H1 (cell line): Measurements from ENCODE around the gene ADCY7. TPM values are rescaled to one million over a fixed set of nuclear protein-coding genes. Genes with fewer than 3 reads are reported as not detected.

Source experiments
- CTCF ChIA-PET: fragments of 300-600 bp; sonication (Branson Sonifier 250); formaldehyde crosslinking; loops from one replicate; lab custom pipeline; 2021; ENCODE audit not compliant: partially characterized antibody; lab: Charles Lee
- POLR2A ChIA-PET: fragments of 300-600 bp; sonication (Branson Sonifier 250); formaldehyde crosslinking; loops from one replicate; lab custom pipeline; 2021; ENCODE audit warnings: inconsistent platforms; ENCODE audit not compliant: partially characterized antibody; lab: Charles Lee
- DNase-seq, 2 experiments: peaks; one replicate each; pipeline versions ENCODE4 v3.0.0 to v3.0.0-alpha.2; 2010 to 2022; ENCODE audit warnings: low spot score in 2 of 2, low read depth in 1 of 2, mixed read lengths in 1 of 2
- FAIRE-seq: peaks from 2 replicates; lab custom pipeline; 2011; peaks lifted over from hg19 to GRCh38; lab: Jason Lieb, UNC
- H2AFZ ChIP-seq: 2 replicates; pipeline ENCODE4 v1.8.1; 2012; ENCODE audit warnings: low read length, inconsistent platforms
- H2AK5ac ChIP-seq: 2 replicates; pipeline ENCODE4 v1.6.1; 2013; ENCODE audit warnings: low read depth, low read length
- H2BK120ac ChIP-seq: replicated peaks from 2 replicates; pipeline ENCODE3; 2013; ENCODE audit warnings: low read depth, low read length, inconsistent platforms
- H2BK12ac ChIP-seq: 2 replicates; pipeline ENCODE4 v1.6.1; 2013; ENCODE audit warnings: low read depth, low read length
- H2BK15ac ChIP-seq: 2 replicates; pipeline ENCODE4 v1.6.1; 2013; ENCODE audit warnings: low read length
- H2BK20ac ChIP-seq: 2 replicates; pipeline ENCODE4 v1.6.1; 2013; ENCODE audit warnings: low read length
- H2BK5ac ChIP-seq: 2 replicates; pipeline ENCODE4 v1.6.1; 2013; ENCODE audit warnings: low read depth, low read length
- H3K14ac ChIP-seq: 2 replicates; pipeline ENCODE4 v1.6.1; 2013; ENCODE audit warnings: inconsistent platforms; ENCODE audit not compliant: insufficient read length
- H3K18ac ChIP-seq: 2 replicates; pipeline ENCODE4 v1.6.1; 2013; ENCODE audit warnings: low read length; ENCODE audit errors: extremely low read depth
- H3K23ac ChIP-seq: 2 replicates; pipeline ENCODE4 v1.6.1; 2013; ENCODE audit warnings: inconsistent platforms; ENCODE audit not compliant: insufficient read length
- H3K23me2 ChIP-seq: 2 replicates; pipeline ENCODE4 v1.6.1; 2013; ENCODE audit warnings: low read depth, low read length
- H3K27ac ChIP-seq: 2 replicates; pipeline ENCODE4 v1.6.1; 2011; ENCODE audit warnings: low read depth, low read length, inconsistent platforms
- H3K27me3 ChIP-seq, 4 experiments: replicated peaks in 1 of 4; 1 replicate in 1 of 4; 2 replicates in 3 of 4; pipeline versions ENCODE4 v1.6.1 to v1.8.1; 2011 to 2013; ENCODE audit warnings: low read length in 3 of 4, mild to moderate bottlenecking in 3 of 4, inconsistent platforms in 2 of 4, mixed read lengths in 2 of 4, moderate library complexity in 1 of 4; ENCODE audit not compliant: control insufficient read depth in 3 of 4, insufficient read depth in 3 of 4; ENCODE audit errors: extremely low read depth in 1 of 4
- H3K36me3 ChIP-seq, 4 experiments: 2 replicates each; pipeline versions ENCODE4 v1.6.1 to v1.8.1; 2011 to 2013; ENCODE audit warnings: mild to moderate bottlenecking in 4 of 4, low read length in 3 of 4, moderate library complexity in 2 of 4, control low read depth in 1 of 4, inconsistent platforms in 1 of 4; ENCODE audit not compliant: insufficient read depth in 4 of 4, control insufficient read depth in 2 of 4
- H3K4ac ChIP-seq: replicated peaks from 2 replicates; pipeline ENCODE3; 2013; ENCODE audit warnings: low read length, low read depth, mixed read lengths, inconsistent platforms; ENCODE audit not compliant: insufficient read length
- H3K4me1 ChIP-seq, 4 experiments: replicated peaks in 1 of 4; 1 replicate in 1 of 4; 2 replicates in 3 of 4; pipeline versions ENCODE4 v1.6.1 to v1.8.1; 2011 to 2013; ENCODE audit warnings: low read length in 3 of 4, inconsistent platforms in 2 of 4, mixed read lengths in 1 of 4; ENCODE audit not compliant: insufficient read depth in 4 of 4, control insufficient read depth in 3 of 4
- H3K4me2 ChIP-seq, 2 experiments: 2 replicates each; pipeline versions ENCODE4 v1.6.1 to v1.8.1; 2011 to 2013; ENCODE audit warnings: low read depth in 2 of 2, low read length in 2 of 2, control low read depth in 1 of 2, inconsistent platforms in 1 of 2, mild to moderate bottlenecking in 1 of 2; ENCODE audit not compliant: insufficient read depth in 1 of 2
- H3K4me3 ChIP-seq, 4 experiments: fragments of 200-600, 300-600 bp in 1 of 4; sonication (generic), shearing (Covaris generic), sonication (Bioruptor Twin) in 1 of 4; 2 replicates each; pipeline versions ENCODE4 v1.5.1 to v1.8.1; 2011 to 2016; ENCODE audit warnings: low read length in 4 of 4, low read depth in 3 of 4, control low read depth in 2 of 4, inconsistent platforms in 2 of 4, mild to moderate bottlenecking in 2 of 4, mixed read lengths in 1 of 4, moderate library complexity in 1 of 4; ENCODE audit not compliant: insufficient read depth in 2 of 4; ENCODE audit errors: extremely low read depth in 1 of 4
- H3K56ac ChIP-seq: replicated peaks from 2 replicates; pipeline ENCODE3; 2013; ENCODE audit warnings: low read depth, mild to moderate bottlenecking, mixed read lengths, low read length, inconsistent platforms; ENCODE audit not compliant: insufficient read length
- H3K79me1 ChIP-seq: 2 replicates; pipeline ENCODE4 v1.6.1; 2013; ENCODE audit warnings: low read depth, low read length, control low read depth
- H3K79me2 ChIP-seq, 2 experiments: 2 replicates each; pipeline versions ENCODE4 v1.6.1 to v1.8.1; 2012 to 2013; ENCODE audit warnings: low read length in 2 of 2, mild to moderate bottlenecking in 2 of 2, inconsistent platforms in 1 of 2; ENCODE audit not compliant: insufficient read depth in 2 of 2, control insufficient read depth in 1 of 2
- H3K9ac ChIP-seq, 4 experiments: replicated peaks in 1 of 4; 1 replicate in 1 of 4; 2 replicates in 3 of 4; pipeline versions ENCODE4 v1.6.1 to v1.8.1; 2011 to 2013; ENCODE audit warnings: low read depth in 3 of 4, low read length in 3 of 4, control low read depth in 2 of 4, mild to moderate bottlenecking in 2 of 4, moderate library complexity in 2 of 4, inconsistent platforms in 1 of 4; ENCODE audit errors: extremely low read depth in 1 of 4
- H3K9me3 ChIP-seq, 2 experiments: 2 replicates each; pipeline versions ENCODE4 v1.6.1 to v1.8.1; 2012 to 2013; ENCODE audit warnings: mild to moderate bottlenecking in 2 of 2, moderate library complexity in 2 of 2, control low read depth in 1 of 2, inconsistent platforms in 1 of 2, low read depth in 1 of 2, low read length in 1 of 2, mixed read lengths in 1 of 2; ENCODE audit not compliant: insufficient read depth in 2 of 2
- H4K20me1 ChIP-seq, 2 experiments: replicated peaks in 1 of 2; 2 replicates each; pipeline versions ENCODE3 to v1.8.1; 2011 to 2013; ENCODE audit warnings: inconsistent platforms in 2 of 2, low read length in 2 of 2, mild to moderate bottlenecking in 1 of 2; ENCODE audit not compliant: insufficient read depth in 2 of 2, control insufficient read depth in 1 of 2
- H4K5ac ChIP-seq: 2 replicates; pipeline ENCODE4 v1.6.1; 2013; ENCODE audit warnings: low read length, low read depth, mixed read lengths, inconsistent platforms; ENCODE audit not compliant: insufficient read length
- H4K8ac ChIP-seq: 2 replicates; pipeline ENCODE4 v1.8.0; 2013; ENCODE audit warnings: mild to moderate bottlenecking, moderate library complexity, low read length, inconsistent platforms; ENCODE audit not compliant: insufficient read depth; ENCODE audit errors: extremely low read depth
- H4K91ac ChIP-seq: replicated peaks from 2 replicates; pipeline ENCODE3; 2013; ENCODE audit warnings: low read length, mixed read lengths, inconsistent platforms; ENCODE audit not compliant: insufficient read length
- NANOG ChIP-seq: IDR thresholded peaks from 2 replicates; pipeline ENCODE4 v1.6.1; 2011; ENCODE audit warnings: low read length, low read depth, mild to moderate bottlenecking, inconsistent platforms; ENCODE audit not compliant: insufficient read depth, poor library complexity, severe bottlenecking
- WGBS, 2 experiments: shearing (Covaris generic) in 1 of 2; methylation state at CpG; one replicate each; pipeline versions ENCODE4 v1.1.6 to v1.1.7; 2013 to 2015; ENCODE audit warnings: low lambda C conversion rate in 2 of 2, mixed read lengths in 2 of 2, inconsistent platforms in 1 of 2, low coverage in 1 of 2, missing lambda C conversion rate in 1 of 2; ENCODE audit not compliant: insufficient replicate concordance in 2 of 2, insufficient coverage in 1 of 2, insufficient read length in 1 of 2; ENCODE audit errors: extremely low coverage in 1 of 2, missing lambda C conversion rate in 1 of 2; 5-methylcytosine and 5-hydroxymethylcytosine counted together
- polyA plus RNA-seq, 7 experiments: library from polyadenylated mRNA; depleted of rRNA in 3 of 7; stranded (reverse) in 5 of 7; unstranded in 2 of 7; fragments of >200 nt in 5 of 7; fragments of 200-250 nt in 2 of 7; gene quantifications; 1 replicate in 5 of 7; 2 replicates in 1 of 7; 4 replicates in 1 of 7; pipeline versions ENCODE4 v1.2.1 to v1.2.3, GENCODE V29; 2011 to 2013; ENCODE audit warnings: missing spikeins in 2 of 7, mixed read lengths in 2 of 7
- total RNA-seq: library from RNA; stranded (reverse); fragmentation: NEBNext Ultra II Directional; extraction: Animal tissue kit (Norgen Biotek cat#: 25700); gene quantifications from 2 replicates; pipeline ENCODE4 v1.2.1, GENCODE V29; 2021

Gene ADCY7
- total and polyA plus RNA-seq, 2 of the 8 experiments (the other 6 are each of a cell fraction or from before 2014, with no cell fraction given), result 2.4 to 5.1 TPM

DNA sequence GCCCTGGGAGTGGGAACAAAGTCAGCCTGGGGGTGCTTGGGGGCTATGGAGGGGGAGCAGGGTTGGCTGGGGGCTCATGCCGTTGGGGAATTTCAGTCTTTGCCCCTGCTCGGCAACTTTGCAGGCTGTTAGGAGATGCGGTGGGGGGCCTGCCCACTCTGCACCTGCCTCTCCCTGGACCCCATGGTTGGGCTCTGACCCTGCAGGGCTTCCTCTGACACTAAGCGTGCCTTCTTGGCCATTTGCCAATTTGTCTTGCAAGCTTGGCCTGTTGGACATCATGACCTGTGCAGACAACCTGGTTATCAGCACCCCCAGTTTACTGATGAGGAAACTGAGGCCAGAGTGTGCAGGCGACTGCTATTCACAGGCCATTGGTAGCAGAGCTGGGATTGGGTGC is 14.6 kb downstream of the ADCY7 start:
- Histone ChIP-seq H2AK5ac (no peak overlapping the region), H3K27me3 (no peaks in the 10 kb centered on the region), H3K4ac (no peak overlapping the region), H4K8ac (no peak overlapping the region), H4K5ac (no peak overlapping the region), H3K23ac (no peak overlapping the region), H2BK15ac (no peak overlapping the region), H3K4me2 (no peak overlapping the region), H3K27ac (no peak overlapping the region), H3K9ac (no peak overlapping the region), H3K36me3 (no peaks in the 10 kb centered on the region), H3K56ac (no peak overlapping the region), H2BK20ac (no peak overlapping the region), H2BK120ac (no peak overlapping the region), H2BK5ac (no peak overlapping the region), H3K79me1 (no peaks in the 10 kb centered on the region), H2BK12ac (no peak overlapping the region), H3K9me3 (no peaks in the 10 kb centered on the region), H4K20me1 (peaks cover 0 to 3% of the 10 kb centered on the region in 2 experiments), H3K4me1 (peaks cover 0 to 7% (median 0%) of the 10 kb centered on the region in 4 experiments; a peak in 1 of 7 replicates), H3K4me3 (no peak overlapping the region), H2AFZ (no peak overlapping the region), H3K14ac (no peak overlapping the region), H3K23me2 (no peaks in the 10 kb centered on the region), H3K18ac (no peak overlapping the region), H4K91ac (no peak overlapping the region), H3K79me2 (no peaks in the 10 kb centered on the region)
- no peak for FAIRE-seq
- ChIA-PET POLR2A (interaction anchor here (0.8 to 1.8 kb wide), 2 partner anchors 8 to 12 kb away, joined by 3 to 6 read pairs; no protein-coding TSS in a partner anchor), CTCF (interaction anchor here (1.3 to 1.5 kb wide), 3 partner anchors 31 to 391 kb away, joined by 3 to 6 read pairs (median 5); no protein-coding TSS in a partner anchor)
- TF ChIP-seq NANOG, result no peak
- 92% methylated on average over 5 of the region's 5 CpGs; no CpG with 5 or more reads in 1 of the 2 experiments for WGBS, 2 experiments
- no peak for DNase-seq
